Astrocyte of the spinal cord (primary cell): ENCODE results near the gene PPP1R3A.
"Not testable (repeated sequence)": the region's sequence is repeated elsewhere in the genome, so short reads cannot be mapped to it uniquely, and the experiment has no call there.

Source experiments
- DNase-seq: peaks from one replicate; pipeline ENCODE4 v3.0.0; 2011; ENCODE audit warnings: low read depth, low spot score
- H3K4me3 ChIP-seq: 2 replicates; pipeline ENCODE4 v1.5.1; 2011; ENCODE audit warnings: low read depth, mild to moderate bottlenecking, low read length, moderate library complexity
- CTCF ChIP-seq: IDR thresholded peaks from 2 replicates; pipeline ENCODE4 v1.5.1; 2012; ENCODE audit warnings: low read depth, mild to moderate bottlenecking, low read length, inconsistent platforms
- in situ Hi-C: cut with HindIII; loops from 2 replicates; pipeline ENCODE4 v1.10.0; 2017; ENCODE audit warnings: low sequenced_read_pairs

Gene PPP1R3A

DNA sequence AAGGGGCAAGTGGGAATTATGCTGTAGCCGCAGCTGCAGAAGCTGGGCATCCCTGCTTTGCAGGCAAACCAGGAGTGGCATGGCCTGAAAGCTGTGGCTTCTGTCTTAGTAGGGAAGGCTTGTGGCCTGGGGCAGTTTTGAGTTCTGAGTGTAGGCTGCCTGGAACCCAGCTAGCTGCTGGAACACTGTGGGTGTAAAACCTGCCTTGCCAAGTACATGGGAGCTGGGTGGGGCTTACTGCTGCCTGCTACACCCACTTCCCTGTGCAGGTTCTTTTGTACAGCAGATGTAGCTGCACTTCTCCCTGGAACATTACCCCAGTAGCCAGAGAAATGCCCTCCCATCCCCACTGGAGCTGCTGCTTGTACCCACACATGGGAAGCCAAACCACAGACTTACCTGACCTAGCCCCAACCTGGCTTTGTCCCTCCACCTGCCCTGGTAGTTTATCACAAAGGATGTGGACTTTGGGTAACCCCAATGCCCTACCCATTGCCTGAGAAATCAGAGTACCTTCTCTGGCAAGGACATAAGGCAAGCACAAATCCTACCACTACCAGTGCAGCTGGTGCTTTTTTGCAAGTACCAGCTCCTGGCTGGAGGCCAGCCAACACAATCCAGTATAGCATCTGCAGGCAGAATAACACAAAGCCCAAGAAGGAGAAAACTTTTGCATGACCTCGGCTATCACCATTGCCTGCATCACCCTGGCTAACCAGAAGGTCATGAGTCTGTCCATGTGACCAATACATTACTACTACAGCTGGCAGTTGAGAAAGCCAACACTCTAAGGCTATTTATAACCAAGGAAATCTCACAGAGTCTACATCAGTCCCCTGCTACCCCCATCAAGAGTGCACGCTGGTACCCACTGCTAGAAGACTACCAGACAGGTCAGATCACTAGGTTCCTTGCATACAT is 26.5 kb upstream of the PPP1R3A start:
- in situ Hi-C loops: no loop called here
- no peak for TF ChIP-seq CTCF
- DNase-seq: no peak
- H3K4me3 ChIP-seq: no peak overlapping the region

GRCh38 chr7:113936982-113937381 is 18.2 kb upstream of the PPP1R3A start:
- no peak for TF ChIP-seq CTCF
- in situ Hi-C loops: no loop called here
- no peak overlapping the region for H3K4me3 ChIP-seq

GRCh38 chr7:113936535-113936934 is 17.7 kb upstream of the PPP1R3A start:
- in situ Hi-C loops: no loop called here
- no peak for DNase-seq
- no peak overlapping the region for H3K4me3 ChIP-seq
- no peak for TF ChIP-seq CTCF

More at GRCh38 chr7:113936982-113937381, 18.2 kb upstream of the PPP1R3A start:
- DNase-seq: no peak

DNA sequence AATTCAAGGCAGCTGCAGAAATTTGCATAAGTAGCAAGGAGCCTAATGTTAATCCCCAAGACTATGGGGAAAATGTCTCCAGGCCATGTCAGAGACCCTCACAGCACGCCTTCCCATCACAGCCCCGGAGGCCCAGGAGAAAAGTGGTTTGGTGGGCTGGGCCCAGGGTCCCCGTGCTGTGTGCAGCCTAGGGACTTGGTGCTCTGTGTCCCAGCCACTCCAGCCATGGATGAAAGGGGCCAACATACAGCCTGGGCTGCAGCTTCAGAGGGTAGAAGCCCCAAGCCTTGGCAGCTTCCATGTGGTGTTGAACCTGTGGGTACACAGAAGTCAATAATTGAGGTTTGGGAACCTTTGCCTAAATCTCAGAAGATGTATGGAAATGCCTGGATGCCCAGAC is 10.6 kb upstream of the PPP1R3A start:
- H3K4me3 ChIP-seq, DNase-seq, in situ Hi-C loops: not testable (repeated sequence)

DNA sequence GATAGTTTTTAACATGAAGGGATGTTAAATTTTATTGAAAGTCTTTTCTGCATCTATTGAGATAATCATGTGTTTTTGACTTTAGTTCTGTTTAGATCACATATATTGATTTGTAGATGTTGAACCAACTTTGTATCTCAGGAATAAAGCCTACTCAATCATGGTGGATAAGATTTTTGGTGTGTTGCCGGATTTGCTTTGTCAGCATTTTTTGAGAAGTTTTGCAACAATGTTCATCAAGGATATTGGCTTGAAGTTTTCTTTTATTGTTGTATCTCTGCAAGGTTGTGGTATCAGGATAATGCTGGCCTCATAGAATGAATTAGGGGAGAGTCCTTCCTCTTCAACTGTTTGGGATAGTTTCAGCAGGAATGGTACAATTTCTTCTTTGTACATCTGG is 9.3 kb upstream of the PPP1R3A start:
- no peak for DNase-seq
- in situ Hi-C loops: no loop called here
- TF ChIP-seq CTCF: no peak
- H3K4me3 ChIP-seq: no peak overlapping the region

GRCh38 chr7:113922049-113922448 is 3.2 kb upstream of the PPP1R3A start:
- no peak for DNase-seq
- TF ChIP-seq CTCF: no peak
- in situ Hi-C loops: no loop called here
- H3K4me3 ChIP-seq: no peak overlapping the region

DNA sequence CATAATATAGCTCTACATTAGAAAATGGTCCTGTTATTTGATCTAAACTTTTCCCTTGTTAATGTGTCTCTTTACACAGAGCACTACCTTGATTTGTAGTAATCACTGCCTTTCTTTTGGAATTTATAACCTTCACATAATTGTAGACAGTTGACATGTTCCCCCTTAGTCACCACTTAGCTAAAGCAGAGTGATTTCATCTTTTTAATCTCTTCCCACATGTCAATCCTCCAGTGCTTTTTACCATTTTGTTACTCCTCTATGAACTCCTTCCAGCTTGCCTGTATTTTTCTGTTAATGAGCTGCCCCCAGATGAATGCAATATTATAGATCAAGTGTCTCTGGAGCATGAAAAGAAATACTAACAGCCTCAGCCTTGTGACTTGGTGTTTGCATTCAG is 2.6 kb upstream of the PPP1R3A start:
- DNase-seq: no peak
- in situ Hi-C loops: no loop called here
- TF ChIP-seq CTCF: no peak
- no peak overlapping the region for H3K4me3 ChIP-seq
